Fibroblast of skin of scalp (primary cell): ENCODE results near the gene SRP14.
"Not testable (repeated sequence)": the region's sequence is repeated elsewhere in the genome, so short reads cannot be mapped to it uniquely, and the experiment has no call there.

ENCODE experiments used
- DNase-seq: peaks from one replicate; pipeline ENCODE4 v3.0.0-alpha.2; 2013

Gene SRP14

GRCh38 chr15:40048926-40049475 is 10.0 kb upstream of the SRP14 start:
- no peak for DNase-seq

GRCh38 chr15:40048211-40048792 is 9.3 kb upstream of the SRP14 start:
- no peak for DNase-seq

- peak; percentile 67 for DNase-seq
Observed at GRCh38 chr15:40047415-40048210, 8.6 kb upstream of the SRP14 start.

GRCh38 chr15:40046721-40047414 is 7.9 kb upstream of the SRP14 start:
- DNase-seq, result peak; percentile 68

GRCh38 chr15:40045572-40046217 is 6.7 kb upstream of the SRP14 start:
- no peak for DNase-seq

GRCh38 chr15:40044717-40045571 is 6.0 kb upstream of the SRP14 start:
- peak; percentile 83 for DNase-seq

- DNase-seq, result no peak
Observed at GRCh38 chr15:40043927-40044716, 5.1 kb upstream of the SRP14 start.

- no peak for DNase-seq
Observed at GRCh38 chr15:40042791-40043320, 3.9 kb upstream of the SRP14 start.

GRCh38 chr15:40040770-40041169 is 1.8 kb upstream of the SRP14 start:
- no peak for DNase-seq

- no peak for DNase-seq
Observed at GRCh38 chr15:40040293-40040635, 1.3 kb upstream of the SRP14 start.

GRCh38 chr15:40038275-40038637 is 725 bp downstream of the SRP14 start:
- peak; percentile 22 for DNase-seq

GRCh38 chr15:40037721-40038120 is 1.3 kb downstream of the SRP14 start:
- no peak for DNase-seq

GRCh38 chr15:40035182-40035581 is 3.8 kb downstream of the SRP14 start:
- DNase-seq, result not testable (repeated sequence)

GRCh38 chr15:40034186-40034946 is 4.6 kb downstream of the SRP14 start:
- DNase-seq, result no peak

GRCh38 chr15:40032125-40032839 is 6.7 kb downstream of the SRP14 start:
- DNase-seq, result no peak

- DNase-seq, result no peak
Observed at GRCh38 chr15:40031300-40031699, 7.7 kb downstream of the SRP14 start.

- DNase-seq, result peak; percentile 21
Observed at GRCh38 chr15:40029979-40030893, 8.7 kb downstream of the SRP14 start.

GRCh38 chr15:40028853-40029252 is 10.1 kb downstream of the SRP14 start:
- DNase-seq, result no peak
